HepG2 (cell line): ENCODE results near the gene GPX7. TPM values are rescaled to one million over a fixed set of nuclear protein-coding genes. Genes with fewer than 3 reads are reported as not detected.
A peak's percentile ranks its signal among the peaks of the same experiment; 100 is the strongest.

Experiments used
- CEBPG ChIP-seq: IDR thresholded peaks from 2 replicates; pipeline ENCODE4 v1.6.1; 2016
- DMAP1 ChIP-seq: IDR thresholded peaks from 2 replicates; pipeline ENCODE4 v1.6.1; 2016
- GATA4 ChIP-seq: sonication (generic); IDR thresholded peaks from 2 replicates; pipeline ENCODE4 v1.6.1; 2016; ENCODE audit warnings: antibody characterized with exemption, low read depth, borderline replicate concordance
- GATAD1 ChIP-seq: IDR thresholded peaks from 2 replicates; pipeline ENCODE4 v1.6.1; 2016; ENCODE audit warnings: missing genetic modification reagents, missing compliant biosample characterization
- SOX5 ChIP-seq: IDR thresholded peaks from 2 replicates; pipeline ENCODE4 v1.6.1; 2016; ENCODE audit warnings: borderline replicate concordance
- SRSF4 ChIP-seq: fragments of 200-400 bp; formaldehyde crosslinking; IDR thresholded peaks from one replicate; pipeline ENCODE4 v1.6.1; 2018; ENCODE audit warnings: mild to moderate bottlenecking, low read depth, low read length, moderate library complexity; ENCODE audit not compliant: poor library complexity, severe bottlenecking
- ZNF281 ChIP-seq: sonication (generic); formaldehyde crosslinking; IDR thresholded peaks from 2 replicates; pipeline ENCODE4 v1.4.0; 2020; ENCODE audit warnings: missing genetic modification reagents, borderline replicate concordance
- polyA plus RNA-seq, 8 experiments: library from polyadenylated mRNA; depleted of rRNA in 3 of 8; stranded (reverse) in 7 of 8; unstranded in 1 of 8; fragments of >200 nt; fragmentation: Illumina TruSeq in 4 of 8; extraction: Trizol in 4 of 8; gene quantifications; 2 replicates each; pipeline versions ENCODE4 v1.2.1 to v1.2.3, GENCODE V29; 2011 to 2016; ENCODE audit warnings: low read depth in 4 of 8, missing spikeins in 1 of 8, mixed read lengths in 1 of 8; ENCODE audit not compliant: insufficient read depth in 1 of 8
- total RNA-seq, 5 experiments: library from RNA; depleted of rRNA; stranded (reverse); fragments of >200 nt; fragmentation: Illumina TruSeq; extraction: Trizol; gene quantifications; 2 replicates each; pipeline ENCODE4 v1.2.3, GENCODE V29; 2016; ENCODE audit warnings: low read depth in 1 of 5
- TF ChIP-seq, protein P1 (sequence below): sonication (generic); formaldehyde crosslinking; IDR thresholded peaks from 2 replicates; pipeline ENCODE4 v1.5.0; 2020; ENCODE audit warnings: mild to moderate bottlenecking, missing genetic modification reagents
- TF ChIP-seq, protein P2 (sequence below): IDR thresholded peaks from 2 replicates; pipeline ENCODE4 v1.6.1; 2018; ENCODE audit warnings: missing genetic modification reagents, mild to moderate bottlenecking, missing compliant biosample characterization

The GPX7 gene
- total and polyA plus RNA-seq, 2 of the 13 experiments (the other 11 are each of a cell fraction or from before 2014, with no cell fraction given): 14.1 to 16.2 TPM

- TF ChIP-seq SRSF4: no peak
- TF ChIP-seq, protein P1, sequence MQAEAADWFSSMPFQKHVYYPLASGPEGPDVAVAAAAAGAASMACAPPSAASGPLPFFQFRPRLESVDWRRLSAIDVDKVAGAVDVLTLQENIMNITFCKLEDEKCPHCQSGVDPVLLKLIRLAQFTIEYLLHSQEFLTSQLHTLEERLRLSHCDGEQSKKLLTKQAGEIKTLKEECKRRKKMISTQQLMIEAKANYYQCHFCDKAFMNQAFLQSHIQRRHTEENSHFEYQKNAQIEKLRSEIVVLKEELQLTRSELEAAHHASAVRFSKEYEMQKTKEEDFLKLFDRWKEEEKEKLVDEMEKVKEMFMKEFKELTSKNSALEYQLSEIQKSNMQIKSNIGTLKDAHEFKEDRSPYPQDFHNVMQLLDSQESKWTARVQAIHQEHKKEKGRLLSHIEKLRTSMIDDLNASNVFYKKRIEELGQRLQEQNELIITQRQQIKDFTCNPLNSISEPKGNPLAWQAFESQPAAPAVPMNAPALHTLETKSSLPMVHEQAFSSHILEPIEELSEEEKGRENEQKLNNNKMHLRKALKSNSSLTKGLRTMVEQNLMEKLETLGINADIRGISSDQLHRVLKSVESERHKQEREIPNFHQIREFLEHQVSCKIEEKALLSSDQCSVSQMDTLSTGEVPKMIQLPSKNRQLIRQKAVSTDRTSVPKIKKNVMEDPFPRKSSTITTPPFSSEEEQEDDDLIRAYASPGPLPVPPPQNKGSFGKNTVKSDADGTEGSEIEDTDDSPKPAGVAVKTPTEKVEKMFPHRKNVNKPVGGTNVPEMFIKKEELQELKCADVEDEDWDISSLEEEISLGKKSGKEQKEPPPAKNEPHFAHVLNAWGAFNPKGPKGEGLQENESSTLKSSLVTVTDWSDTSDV (CRISPR knock-in tag): no peak
- TF ChIP-seq CEBPG (CRISPR knock-in tag): peak; percentile 26; the same call in 1 of the 2 replicates
- no peak for TF ChIP-seq ZNF281 (CRISPR knock-in tag)
- TF ChIP-seq DMAP1: 0 out of 2 replicates have a peak, but pooled peaks have one; percentile 31
- TF ChIP-seq, protein P2, sequence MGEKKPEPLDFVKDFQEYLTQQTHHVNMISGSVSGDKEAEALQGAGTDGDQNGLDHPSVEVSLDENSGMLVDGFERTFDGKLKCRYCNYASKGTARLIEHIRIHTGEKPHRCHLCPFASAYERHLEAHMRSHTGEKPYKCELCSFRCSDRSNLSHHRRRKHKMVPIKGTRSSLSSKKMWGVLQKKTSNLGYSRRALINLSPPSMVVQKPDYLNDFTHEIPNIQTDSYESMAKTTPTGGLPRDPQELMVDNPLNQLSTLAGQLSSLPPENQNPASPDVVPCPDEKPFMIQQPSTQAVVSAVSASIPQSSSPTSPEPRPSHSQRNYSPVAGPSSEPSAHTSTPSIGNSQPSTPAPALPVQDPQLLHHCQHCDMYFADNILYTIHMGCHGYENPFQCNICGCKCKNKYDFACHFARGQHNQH: 0 out of 2 replicates have a peak, but pooled peaks have one; percentile 28
- peak; percentile 39; the same call in 1 of the 2 replicates for TF ChIP-seq SOX5 (CRISPR knock-in tag)
- no peak for TF ChIP-seq GATA4
- TF ChIP-seq GATAD1 (CRISPR knock-in tag): peak; percentile 30; the same call in 1 of the 2 replicates
Observed at GRCh38 chr1:52651904-52652303, 49.7 kb downstream of the GPX7 start (continued).
